ENCODE measurements around the gene ATG16L1.
A peak's percentile ranks its signal among the peaks of the same experiment; 100 is the strongest.

Gene ATG16L1

GRCh38 chr2:233261819-233262555 lies 10.5 kb downstream of the ATG16L1 start:
- peak; percentile 55 for DNase-seq

GRCh38 chr2:233262562-233262961 lies 11.1 kb downstream of the ATG16L1 start:
- no peak for DNase-seq

- DNase-seq = no peak
Measured at GRCh38 chr2:233263045-233263570, 11.6 kb downstream of the ATG16L1 start.

- DNase-seq = no peak
Measured at GRCh38 chr2:233264667-233265066, 13.2 kb downstream of the ATG16L1 start.

- no peak for DNase-seq
Measured at GRCh38 chr2:233265899-233266431, 14.5 kb downstream of the ATG16L1 start.

- no peak for DNase-seq
Measured at GRCh38 chr2:233266481-233266880, 15.0 kb downstream of the ATG16L1 start.

- DNase-seq = peak; percentile 94
Measured at GRCh38 chr2:233267516-233268245, 16.2 kb downstream of the ATG16L1 start.

- peak; percentile 44 for DNase-seq
Measured at GRCh38 chr2:233270366-233270765, 18.9 kb downstream of the ATG16L1 start.

- DNase-seq = no peak
Measured at GRCh38 chr2:233270951-233271350, 19.5 kb downstream of the ATG16L1 start.

- no peak for DNase-seq
Measured at GRCh38 chr2:233271693-233272092, 20.2 kb downstream of the ATG16L1 start.

- peak; percentile 77 for DNase-seq
Measured at GRCh38 chr2:233273120-233273519, 21.6 kb downstream of the ATG16L1 start.

GRCh38 chr2:233275223-233275622 lies 23.8 kb downstream of the ATG16L1 start:
- no peak for DNase-seq

GRCh38 chr2:233278921-233279320 lies 27.4 kb downstream of the ATG16L1 start:
- DNase-seq = no peak

GRCh38 chr2:233280114-233280693 lies 28.7 kb downstream of the ATG16L1 start:
- DNase-seq = no peak

- no peak for DNase-seq
Measured at GRCh38 chr2:233281553-233281952, 30.1 kb downstream of the ATG16L1 start.

- no peak for DNase-seq
Measured at GRCh38 chr2:233281992-233282603, 30.6 kb downstream of the ATG16L1 start.

- no peak for DNase-seq
Measured at GRCh38 chr2:233285921-233286320, 34.4 kb downstream of the ATG16L1 start.

GRCh38 chr2:233287871-233288270 lies 36.4 kb downstream of the ATG16L1 start:
- DNase-seq = no peak

GRCh38 chr2:233288663-233289062 lies 37.2 kb downstream of the ATG16L1 start:
- DNase-seq = no peak

- no peak for DNase-seq
Measured at GRCh38 chr2:233289648-233290047, 38.2 kb downstream of the ATG16L1 start.

GRCh38 chr2:233290051-233290845 lies 38.8 kb downstream of the ATG16L1 start:
- no peak for DNase-seq

GRCh38 chr2:233295891-233296290 lies 44.4 kb downstream of the ATG16L1 start:
- no peak for DNase-seq

Data from activated CD4-positive, alpha-beta T cell treated with anti-CD3 and anti-CD28 coated beads, Interleukin-10, Interleukin-2, amounts not matched to agents 100 ng/mL and 50 ng/mL, durations not matched to agents 16 hours and 8 hours (primary cell).